GM23338 (cell line): ENCODE measurements around the gene CDC42BPG. TPM values are rescaled to one million over a fixed set of nuclear protein-coding genes. Genes with fewer than 3 reads are reported as not detected.

Experiments
- ATAC-seq: fragments of 200-7000 bp; cut with Tn5 transposase; 3 replicates; pipeline ENCODE4 v1.9.1; 2020
- DNase-seq: peaks from one replicate; pipeline ENCODE4 v3.0.0-alpha.2; 2015; ENCODE audit warnings: low spot score
- H2AFZ ChIP-seq: fragments of 200-600 bp; sonication (generic); 2 replicates; pipeline ENCODE4 v1.8.0; 2016; ENCODE audit warnings: antibody characterized with exemption, mild to moderate bottlenecking, moderate library complexity
- H3F3A ChIP-seq: fragments of 200-600 bp; sonication (generic); replicated peaks from 2 replicates; pipeline ENCODE4 v1.8.0; 2017; ENCODE audit warnings: antibody characterized with exemption, mixed run types, low read depth
- H3K27ac ChIP-seq: fragments of 200-600 bp; sonication (generic); 2 replicates; pipeline ENCODE4 v1.6.1; 2016; ENCODE audit warnings: low read depth
- H3K27me3 ChIP-seq: fragments of 200-600 bp; sonication (generic); 2 replicates; pipeline ENCODE4 v1.8.0; 2016; ENCODE audit warnings: mild to moderate bottlenecking, mixed run types, moderate library complexity; ENCODE audit not compliant: insufficient read depth
- H3K36me3 ChIP-seq: fragments of 200-600 bp; sonication (generic); 2 replicates; pipeline ENCODE4 v1.8.0; 2016; ENCODE audit warnings: mild to moderate bottlenecking; ENCODE audit not compliant: insufficient read depth
- H3K4me1 ChIP-seq: fragments of 200-600 bp; sonication (generic); 2 replicates; pipeline ENCODE4 v1.8.0; 2016; ENCODE audit warnings: mild to moderate bottlenecking, moderate library complexity; ENCODE audit not compliant: insufficient read depth
- H3K4me2 ChIP-seq: fragments of 200-600 bp; sonication (generic); 2 replicates; pipeline ENCODE4 v1.7.1; 2017; ENCODE audit warnings: mixed run types
- H3K4me3 ChIP-seq: fragments of 200-600 bp; sonication (generic); 2 replicates; pipeline ENCODE4 v1.6.1; 2016; ENCODE audit warnings: mixed run types
- H3K79me2 ChIP-seq: fragments of 200-600 bp; sonication (generic); replicated peaks from 2 replicates; pipeline ENCODE4 v1.8.0; 2017; ENCODE audit warnings: mild to moderate bottlenecking; ENCODE audit not compliant: insufficient read depth
- H3K9me2 ChIP-seq: fragments of 200-600 bp; sonication (generic); 2 replicates; pipeline ENCODE4 v1.8.0; 2017; ENCODE audit not compliant: insufficient read depth
- H4K20me1 ChIP-seq: fragments of 200-600 bp; sonication (generic); replicated peaks from 2 replicates; pipeline ENCODE4 v1.8.0; 2017; ENCODE audit warnings: mild to moderate bottlenecking; ENCODE audit not compliant: insufficient read depth
- H3K27ac Mint-ChIP-seq: 2 replicates; pipeline ENCODE4 v1.8.0; 2020; ENCODE audit warnings: inconsistent platforms, mild to moderate bottlenecking, moderate library complexity, mixed read lengths
- H3K27me3 Mint-ChIP-seq: 3 replicates; pipeline ENCODE4 v1.8.0; 2022; ENCODE audit warnings: low read depth, mild to moderate bottlenecking, moderate library complexity, mixed read lengths, inconsistent platforms; ENCODE audit not compliant: insufficient read depth, poor library complexity
- H3K36me3 Mint-ChIP-seq: 3 replicates; pipeline ENCODE4 v1.8.0; 2021; ENCODE audit warnings: low read depth, mild to moderate bottlenecking, inconsistent platforms, moderate library complexity, mixed read lengths
- H3K4me1 Mint-ChIP-seq: 3 replicates; pipeline ENCODE4 v1.8.0; 2020; ENCODE audit warnings: mild to moderate bottlenecking, inconsistent platforms, mixed read lengths
- H3K4me3 Mint-ChIP-seq: 3 replicates; pipeline ENCODE4 v1.8.0; 2021; ENCODE audit warnings: moderate library complexity, mild to moderate bottlenecking, inconsistent platforms, mixed read lengths
- H3K9me3 Mint-ChIP-seq: 3 replicates; pipeline ENCODE4 v1.8.0; 2020; ENCODE audit warnings: moderate library complexity, mild to moderate bottlenecking, inconsistent platforms, mixed read lengths
- CREB1 ChIP-seq: fragments of 250-450 bp; sonication (Bioruptor Pico); IDR thresholded peaks from 2 replicates; pipeline ENCODE4 v1.5.0; 2020; ENCODE audit warnings: low read depth, mild to moderate bottlenecking, moderate library complexity
- EZH2 ChIP-seq: fragments of 200-600 bp; sonication (generic); IDR thresholded peaks from one replicate; pipeline ENCODE4 v1.8.0; 2017; ENCODE audit warnings: antibody characterized with exemption, mild to moderate bottlenecking, low read depth; ENCODE audit not compliant: unreplicated experiment
- EZH2phosphoT487 ChIP-seq: fragments of 200-600 bp; sonication (generic); IDR thresholded peaks from one replicate; pipeline ENCODE4 v1.8.1; 2018; ENCODE audit warnings: antibody characterized with exemption; ENCODE audit not compliant: unreplicated experiment
- JUNB ChIP-seq: IDR thresholded peaks from one replicate; pipeline ENCODE4 v1.6.1; 2016; ENCODE audit warnings: antibody characterized with exemption; ENCODE audit not compliant: unreplicated experiment
- NANOG ChIP-seq: IDR thresholded peaks from 2 replicates; pipeline ENCODE4 v1.6.1; 2016; ENCODE audit warnings: antibody characterized with exemption, borderline replicate concordance
- ZNF114 ChIP-seq: fragments of 250-450 bp; sonication (Bioruptor Pico); IDR thresholded peaks from 2 replicates; pipeline ENCODE4 v1.5.0; 2020; ENCODE audit warnings: mild to moderate bottlenecking, moderate library complexity
- polyA plus RNA-seq: library from polyadenylated mRNA; unstranded; fragments of >200 nt; fragmentation: Nextera tagmentation; extraction: Ambion mirVana; gene quantifications from 2 replicates; pipeline ENCODE4 v1.2.1, GENCODE V29; 2016
- total RNA-seq: library from RNA; depleted of rRNA; stranded (reverse); fragments of >200 nt; shearing (Covaris generic); gene quantifications from 2 replicates; pipeline ENCODE4 v1.2.3, GENCODE V29; 2014
- TF ChIP-seq, protein P1 (sequence below): IDR thresholded peaks from 2 replicates; pipeline ENCODE4 v1.6.1; 2016; ENCODE audit warnings: antibody characterized with exemption
- TF ChIP-seq, protein P2 (sequence below), 2 experiments: fragments of 200-600 bp in 1 of 2; sonication (generic) in 1 of 2; conservative IDR thresholded peaks; 2 replicates each; pipeline versions ENCODE4 v1.5.1 to v1.6.1; 2016 to 2017; ENCODE audit warnings: antibody characterized with exemption in 2 of 2, low read depth in 2 of 2, mild to moderate bottlenecking in 2 of 2, moderate library complexity in 1 of 2
- TF ChIP-seq, protein P3 (sequence below): IDR thresholded peaks from one replicate; pipeline ENCODE4 v1.6.1; 2018; ENCODE audit warnings: antibody characterized with exemption; ENCODE audit not compliant: unreplicated experiment

Gene CDC42BPG
- total and polyA plus RNA-seq, 2 experiments from 2014 or later: 2.3 to 11.6 TPM

DNA sequence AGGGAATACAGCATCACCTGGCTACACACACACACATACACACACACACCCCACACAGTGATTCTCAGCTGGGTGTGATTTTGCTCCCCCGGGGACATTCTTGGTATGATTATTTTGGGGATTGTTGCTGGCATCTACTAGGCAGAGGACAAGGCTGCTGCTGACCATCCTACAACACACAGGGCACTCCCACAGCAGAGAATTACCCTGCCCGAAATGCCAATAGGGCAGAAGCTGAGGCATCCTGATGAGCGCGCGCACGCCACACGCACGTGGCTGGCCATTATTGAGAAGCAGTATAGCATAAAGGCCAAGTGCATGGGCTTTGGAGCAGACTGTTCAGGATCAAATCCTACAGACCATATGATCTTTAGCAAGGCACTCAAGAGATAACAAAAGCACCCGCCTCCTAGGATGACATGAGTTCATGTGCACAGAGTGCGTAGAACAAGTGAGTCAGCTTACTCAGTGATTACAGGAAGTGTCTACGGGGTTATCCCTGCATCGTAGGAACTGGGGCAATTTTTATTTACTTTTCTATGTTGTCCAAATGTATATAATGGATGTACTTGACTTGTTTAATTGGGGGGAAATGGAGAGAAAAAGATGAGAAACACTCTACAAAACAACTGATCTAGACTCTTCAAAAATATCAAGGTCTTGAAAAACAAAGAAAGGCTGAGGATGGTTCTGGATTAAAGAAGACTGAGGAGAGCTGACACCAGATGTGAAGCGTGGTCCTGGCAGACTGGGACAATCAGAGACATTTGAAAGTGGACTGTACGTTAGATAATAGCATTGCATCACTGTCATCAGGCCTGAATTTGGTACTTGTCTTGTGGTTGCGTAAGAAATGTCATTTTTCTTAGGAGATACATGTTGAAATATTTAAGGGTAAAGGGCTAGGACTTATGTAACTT is 41.2 kb upstream of the CDC42BPG start (continued):
- no peak for TF ChIP-seq EZH2phosphoT487
- TF ChIP-seq, protein P1, sequence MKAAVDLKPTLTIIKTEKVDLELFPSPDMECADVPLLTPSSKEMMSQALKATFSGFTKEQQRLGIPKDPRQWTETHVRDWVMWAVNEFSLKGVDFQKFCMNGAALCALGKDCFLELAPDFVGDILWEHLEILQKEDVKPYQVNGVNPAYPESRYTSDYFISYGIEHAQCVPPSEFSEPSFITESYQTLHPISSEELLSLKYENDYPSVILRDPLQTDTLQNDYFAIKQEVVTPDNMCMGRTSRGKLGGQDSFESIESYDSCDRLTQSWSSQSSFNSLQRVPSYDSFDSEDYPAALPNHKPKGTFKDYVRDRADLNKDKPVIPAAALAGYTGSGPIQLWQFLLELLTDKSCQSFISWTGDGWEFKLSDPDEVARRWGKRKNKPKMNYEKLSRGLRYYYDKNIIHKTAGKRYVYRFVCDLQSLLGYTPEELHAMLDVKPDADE: no peak
- TF ChIP-seq ZNF114: no peak
- no peak for TF ChIP-seq CREB1 (CRISPR knock-in tag)
- TF ChIP-seq JUNB: no peak
- TF ChIP-seq, protein P2, sequence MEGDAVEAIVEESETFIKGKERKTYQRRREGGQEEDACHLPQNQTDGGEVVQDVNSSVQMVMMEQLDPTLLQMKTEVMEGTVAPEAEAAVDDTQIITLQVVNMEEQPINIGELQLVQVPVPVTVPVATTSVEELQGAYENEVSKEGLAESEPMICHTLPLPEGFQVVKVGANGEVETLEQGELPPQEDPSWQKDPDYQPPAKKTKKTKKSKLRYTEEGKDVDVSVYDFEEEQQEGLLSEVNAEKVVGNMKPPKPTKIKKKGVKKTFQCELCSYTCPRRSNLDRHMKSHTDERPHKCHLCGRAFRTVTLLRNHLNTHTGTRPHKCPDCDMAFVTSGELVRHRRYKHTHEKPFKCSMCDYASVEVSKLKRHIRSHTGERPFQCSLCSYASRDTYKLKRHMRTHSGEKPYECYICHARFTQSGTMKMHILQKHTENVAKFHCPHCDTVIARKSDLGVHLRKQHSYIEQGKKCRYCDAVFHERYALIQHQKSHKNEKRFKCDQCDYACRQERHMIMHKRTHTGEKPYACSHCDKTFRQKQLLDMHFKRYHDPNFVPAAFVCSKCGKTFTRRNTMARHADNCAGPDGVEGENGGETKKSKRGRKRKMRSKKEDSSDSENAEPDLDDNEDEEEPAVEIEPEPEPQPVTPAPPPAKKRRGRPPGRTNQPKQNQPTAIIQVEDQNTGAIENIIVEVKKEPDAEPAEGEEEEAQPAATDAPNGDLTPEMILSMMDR (conservative IDR thresholded peaks at IDR 0.05; ENCODE audit: low read depth in 2 of 2): no peak

DNA sequence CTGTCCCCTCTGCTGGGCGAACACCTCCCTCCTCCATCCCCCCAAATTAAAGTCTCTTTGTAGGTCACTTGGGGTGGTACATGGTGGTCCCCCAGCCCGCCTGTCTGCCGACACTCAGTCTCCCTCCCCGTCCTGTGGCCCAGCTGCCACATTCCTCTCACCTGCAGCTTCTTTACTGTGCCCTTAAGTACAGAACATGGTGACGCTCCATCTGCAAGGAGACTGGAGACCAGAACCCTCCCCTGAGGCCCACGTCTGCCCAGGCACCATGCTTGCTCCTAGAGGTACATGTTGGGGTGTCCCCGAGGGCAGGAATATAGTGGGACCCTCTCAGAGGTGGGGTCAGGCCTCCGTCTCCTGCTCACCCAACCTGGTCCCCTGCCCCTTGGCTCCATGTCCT is 39.6 kb upstream of the CDC42BPG start:
- Mint-ChIP-seq H3K4me3 (no peak overlapping the region; the same call in 2 of the 3 replicates), H3K27me3 (peaks cover 3% of the 10 kb centered on the region), H3K9me3 (no peaks in the 10 kb centered on the region), H3K36me3 (no peaks in the 10 kb centered on the region), H3K4me1 (peaks cover 25% of the 10 kb centered on the region), H3K27ac (no peak overlapping the region)
- Histone ChIP-seq H3K27me3 (no peaks in the 10 kb centered on the region), H3K9me2 (no peaks in the 10 kb centered on the region), H2AFZ (no peak overlapping the region), H3K79me2 (no peaks in the 10 kb centered on the region), H3K27ac (no peak overlapping the region), H3K4me1 (peaks cover 21% of the 10 kb centered on the region; the same call in 1 of the 2 replicates), H3K36me3 (no peaks in the 10 kb centered on the region), H3F3A (0 out of 2 replicates have a peak, but pooled peaks cover 3% of the 10 kb centered on the region), H4K20me1 (no peaks in the 10 kb centered on the region), H3K4me2 (no peak overlapping the region), H3K4me3 (no peak overlapping the region)
- DNase-seq: no peak
- TF ChIP-seq, protein P1: no peak
- TF ChIP-seq, protein P2 (conservative IDR thresholded peaks at IDR 0.05; ENCODE audit: low read depth in 2 of 2): no peak
- no peak for TF ChIP-seq NANOG
- TF ChIP-seq, protein P3, sequence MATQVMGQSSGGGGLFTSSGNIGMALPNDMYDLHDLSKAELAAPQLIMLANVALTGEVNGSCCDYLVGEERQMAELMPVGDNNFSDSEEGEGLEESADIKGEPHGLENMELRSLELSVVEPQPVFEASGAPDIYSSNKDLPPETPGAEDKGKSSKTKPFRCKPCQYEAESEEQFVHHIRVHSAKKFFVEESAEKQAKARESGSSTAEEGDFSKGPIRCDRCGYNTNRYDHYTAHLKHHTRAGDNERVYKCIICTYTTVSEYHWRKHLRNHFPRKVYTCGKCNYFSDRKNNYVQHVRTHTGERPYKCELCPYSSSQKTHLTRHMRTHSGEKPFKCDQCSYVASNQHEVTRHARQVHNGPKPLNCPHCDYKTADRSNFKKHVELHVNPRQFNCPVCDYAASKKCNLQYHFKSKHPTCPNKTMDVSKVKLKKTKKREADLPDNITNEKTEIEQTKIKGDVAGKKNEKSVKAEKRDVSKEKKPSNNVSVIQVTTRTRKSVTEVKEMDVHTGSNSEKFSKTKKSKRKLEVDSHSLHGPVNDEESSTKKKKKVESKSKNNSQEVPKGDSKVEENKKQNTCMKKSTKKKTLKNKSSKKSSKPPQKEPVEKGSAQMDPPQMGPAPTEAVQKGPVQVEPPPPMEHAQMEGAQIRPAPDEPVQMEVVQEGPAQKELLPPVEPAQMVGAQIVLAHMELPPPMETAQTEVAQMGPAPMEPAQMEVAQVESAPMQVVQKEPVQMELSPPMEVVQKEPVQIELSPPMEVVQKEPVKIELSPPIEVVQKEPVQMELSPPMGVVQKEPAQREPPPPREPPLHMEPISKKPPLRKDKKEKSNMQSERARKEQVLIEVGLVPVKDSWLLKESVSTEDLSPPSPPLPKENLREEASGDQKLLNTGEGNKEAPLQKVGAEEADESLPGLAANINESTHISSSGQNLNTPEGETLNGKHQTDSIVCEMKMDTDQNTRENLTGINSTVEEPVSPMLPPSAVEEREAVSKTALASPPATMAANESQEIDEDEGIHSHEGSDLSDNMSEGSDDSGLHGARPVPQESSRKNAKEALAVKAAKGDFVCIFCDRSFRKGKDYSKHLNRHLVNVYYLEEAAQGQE: no peak
- no peak for TF ChIP-seq EZH2
- TF ChIP-seq EZH2phosphoT487: no peak
- ATAC-seq: no peak
